Measurements from ENCODE around the gene CHCHD4.

The CHCHD4 gene

GRCh38 chr3:14144423-14145075 lies 19.9 kb upstream of the CHCHD4 start:
- peak; percentile 68 to 72 for DNase-seq
- TF ChIP-seq GATA1 (IDR thresholded peaks at IDR 0.05; ENCODE audit: low read depth, low read length) (no peak), POLR2A (IDR thresholded peaks at IDR 0.05; ENCODE audit: low read length) (peak; percentile 22)

- no peak for TF ChIP-seq GATA1 (IDR thresholded peaks at IDR 0.05; ENCODE audit: low read depth, low read length)
- no peak for TF ChIP-seq POLR2A (IDR thresholded peaks at IDR 0.05; ENCODE audit: low read length)
- peak in 1 of 2 experiments; percentile 16 for DNase-seq
These were observed 18.9 kb upstream of the CHCHD4 start for GRCh38 chr3:14143271-14144225.

DNA sequence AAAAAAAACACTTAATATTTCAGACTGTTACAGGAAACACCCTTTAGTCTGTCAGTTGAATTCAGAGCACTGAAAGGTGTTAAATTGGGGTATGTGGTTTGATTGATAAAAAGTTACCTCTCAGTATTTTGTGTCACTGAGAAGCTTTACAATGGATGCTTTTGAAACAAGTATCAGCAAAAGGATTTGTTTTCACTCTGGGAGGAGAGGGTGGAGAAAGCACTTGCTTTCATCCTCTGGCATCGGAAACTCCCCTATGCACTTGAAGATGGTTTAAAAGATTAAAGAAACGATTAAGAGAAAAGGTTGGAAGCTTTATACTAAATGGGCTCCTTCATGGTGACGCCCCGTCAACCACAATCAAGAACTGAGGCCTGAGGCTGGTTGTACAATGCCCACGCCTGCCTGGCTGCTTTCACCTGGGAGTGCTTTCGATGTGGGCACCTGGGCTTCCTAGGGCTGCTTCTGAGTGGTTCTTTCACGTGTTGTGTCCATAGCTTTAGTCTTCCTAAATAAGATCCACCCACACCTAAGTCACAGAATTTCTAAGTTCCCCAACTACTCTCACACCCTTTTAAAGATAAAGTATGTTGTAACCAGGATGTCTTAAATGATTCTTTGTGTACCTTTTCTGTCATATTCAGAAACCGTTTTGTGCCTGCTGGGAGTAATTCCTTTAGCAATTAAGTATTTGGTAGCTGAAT lies 18.0 kb upstream of the CHCHD4 start:
- TF ChIP-seq POLR2A (IDR thresholded peaks at IDR 0.05; ENCODE audit: low read length) (no peak), GATA1 (IDR thresholded peaks at IDR 0.05; ENCODE audit: low read depth, low read length) (no peak)
- no peak for DNase-seq

- DNase-seq = no peak
These were observed 17.1 kb upstream of the CHCHD4 start for GRCh38 chr3:14141602-14142341.

GRCh38 chr3:14141144-14141543 lies 16.5 kb upstream of the CHCHD4 start:
- DNase-seq = no peak
- TF ChIP-seq POLR2A (IDR thresholded peaks at IDR 0.05; ENCODE audit: low read length) = no peak
- no peak for TF ChIP-seq GATA1 (IDR thresholded peaks at IDR 0.05; ENCODE audit: low read depth, low read length)

More at GRCh38 chr3:14141602-14142341, 17.1 kb upstream of the CHCHD4 start:
- TF ChIP-seq GATA1 (IDR thresholded peaks at IDR 0.05; ENCODE audit: low read depth, low read length) (no peak), POLR2A (IDR thresholded peaks at IDR 0.05; ENCODE audit: low read length) (no peak)

GRCh38 chr3:14140668-14141067 lies 16.0 kb upstream of the CHCHD4 start:
- no peak for DNase-seq
- TF ChIP-seq GATA1 (IDR thresholded peaks at IDR 0.05; ENCODE audit: low read depth, low read length) = no peak
- no peak for TF ChIP-seq POLR2A (IDR thresholded peaks at IDR 0.05; ENCODE audit: low read length)

GRCh38 chr3:14139771-14140170 lies 15.1 kb upstream of the CHCHD4 start:
- TF ChIP-seq POLR2A (IDR thresholded peaks at IDR 0.05; ENCODE audit: low read length) (no peak), GATA1 (IDR thresholded peaks at IDR 0.05; ENCODE audit: low read depth, low read length) (no peak)

DNA sequence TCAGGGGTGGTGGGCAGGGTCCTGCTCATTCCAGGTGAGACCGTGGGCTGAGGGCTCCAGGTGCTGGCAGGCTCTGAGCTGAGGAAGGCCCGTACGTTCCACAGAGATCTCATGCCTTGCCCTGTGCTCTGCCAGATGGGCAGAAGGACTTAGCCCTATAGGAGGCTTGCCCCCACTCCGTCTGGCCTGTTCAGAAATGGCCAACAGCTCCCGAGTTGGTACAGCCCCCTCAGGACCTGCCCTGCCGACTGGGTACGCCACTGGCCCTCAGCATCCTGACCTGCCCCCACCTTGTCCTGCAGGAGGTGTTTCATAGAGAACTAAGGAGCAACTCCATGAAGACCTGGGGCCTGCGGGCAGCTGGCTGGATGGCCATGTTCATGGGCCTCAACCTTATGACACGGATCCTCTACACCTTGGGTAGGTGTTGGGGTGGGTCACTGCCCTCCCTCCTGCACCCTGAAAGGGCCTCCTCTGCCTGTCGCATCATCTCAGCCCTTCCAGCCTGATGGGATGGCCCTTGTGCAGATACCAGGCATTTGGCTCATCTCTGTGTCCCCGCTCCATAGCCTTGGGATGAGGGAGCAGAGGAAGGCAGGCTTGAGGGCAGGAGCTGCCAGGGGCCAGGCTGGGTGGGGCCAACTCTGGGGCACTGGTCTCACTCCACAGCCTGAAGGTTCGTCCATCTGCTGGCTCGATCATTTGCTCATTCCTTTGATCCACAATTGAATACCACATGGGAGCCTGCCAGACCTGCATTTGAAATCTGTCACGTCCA lies 14.4 kb upstream of the CHCHD4 start:
- DNase-seq = no peak
- TF ChIP-seq POLR2A (IDR thresholded peaks at IDR 0.05; ENCODE audit: low read length) = no peak
- no peak for TF ChIP-seq GATA1 (IDR thresholded peaks at IDR 0.05; ENCODE audit: low read depth, low read length)

More at GRCh38 chr3:14139771-14140170, 15.1 kb upstream of the CHCHD4 start:
- DNase-seq = no peak

GRCh38 chr3:14138109-14138877 lies 13.6 kb upstream of the CHCHD4 start:
- TF ChIP-seq GATA1 (IDR thresholded peaks at IDR 0.05; ENCODE audit: low read depth, low read length) = no peak
- no peak for TF ChIP-seq POLR2A (IDR thresholded peaks at IDR 0.05; ENCODE audit: low read length)
- no peak for DNase-seq

GRCh38 chr3:14137445-14137844 lies 12.8 kb upstream of the CHCHD4 start:
- DNase-seq = no peak
- no peak for TF ChIP-seq GATA1 (IDR thresholded peaks at IDR 0.05; ENCODE audit: low read depth, low read length)
- no peak for TF ChIP-seq POLR2A (IDR thresholded peaks at IDR 0.05; ENCODE audit: low read length)

- no peak for TF ChIP-seq GATA1 (IDR thresholded peaks at IDR 0.05; ENCODE audit: low read depth, low read length)
- no peak for DNase-seq
These were observed 12.3 kb upstream of the CHCHD4 start for GRCh38 chr3:14137004-14137403.

- no peak for DNase-seq
- TF ChIP-seq POLR2A (IDR thresholded peaks at IDR 0.05; ENCODE audit: low read length) (no peak), GATA1 (IDR thresholded peaks at IDR 0.05; ENCODE audit: low read depth, low read length) (no peak)
These were observed 10.9 kb upstream of the CHCHD4 start for GRCh38 chr3:14135581-14135980.
